Measurements from ENCODE around the gene SLC25A4.

Gene SLC25A4

DNA sequence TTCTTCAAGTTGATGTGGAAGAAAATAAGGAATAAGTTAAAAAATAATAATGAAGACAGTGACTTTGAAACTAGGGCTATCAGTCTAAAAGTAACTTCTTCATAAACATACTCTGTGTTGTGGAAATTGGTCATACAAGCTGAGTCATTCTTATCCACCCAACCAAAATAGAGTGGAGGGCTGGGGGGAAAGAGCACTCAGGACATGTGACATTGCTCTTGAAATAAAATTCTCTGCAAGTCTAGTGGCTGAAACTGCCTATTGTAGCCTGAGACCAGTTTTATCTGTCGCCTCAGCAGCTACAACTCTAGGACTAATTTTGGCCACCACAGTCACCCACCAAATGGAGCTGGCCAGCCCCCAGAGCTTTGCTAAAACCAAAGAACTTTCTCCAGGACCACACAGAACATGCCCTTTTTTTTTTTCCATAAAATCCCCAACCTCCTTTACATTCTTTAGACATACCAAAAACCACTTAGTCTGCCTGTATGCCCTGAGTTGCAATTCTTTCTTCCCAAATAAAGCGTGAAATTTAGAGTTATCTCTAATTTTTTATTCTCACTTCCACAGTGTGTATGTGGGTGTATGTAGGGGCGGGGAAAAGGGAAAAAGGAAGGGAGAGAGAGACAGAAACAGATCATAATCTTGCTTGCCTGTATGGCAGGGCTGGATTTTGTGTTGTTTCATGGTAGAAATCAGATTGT lies 23.0 kb upstream of the SLC25A4 start:
- DNase-seq (ENCODE audit: low read depth in 2 of 2) = no peak
- TF ChIP-seq CTCF (IDR thresholded peaks at IDR 0.05; ENCODE audit: low read depth, low read length) = no peak
- H3K4me3 ChIP-seq (replicated peaks in 1 of 2; ENCODE audit: low read depth in 2 of 2, low read length in 2 of 2) = no peak overlapping the region

DNA sequence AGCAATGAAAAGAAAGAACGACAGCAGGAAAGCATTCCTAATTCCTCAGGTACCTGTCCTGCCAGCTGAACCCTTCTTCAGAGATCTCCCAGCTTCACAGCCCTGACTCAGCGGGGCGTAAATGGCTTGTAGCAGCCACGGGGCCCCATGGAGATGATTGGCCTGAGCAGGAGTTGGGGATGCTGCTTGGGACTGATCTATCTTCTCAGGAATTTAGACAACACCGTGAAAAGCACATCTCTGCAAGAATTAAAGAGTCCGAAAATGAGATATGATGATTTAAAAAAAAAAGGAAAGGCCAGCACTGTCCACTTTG lies 22.5 kb upstream of the SLC25A4 start:
- DNase-seq (ENCODE audit: low read depth in 2 of 2) = no peak
- no peak for TF ChIP-seq CTCF (IDR thresholded peaks at IDR 0.05; ENCODE audit: low read depth, low read length)
- H3K4me3 ChIP-seq (replicated peaks in 1 of 2; ENCODE audit: low read depth in 2 of 2, low read length in 2 of 2) = no peak overlapping the region

DNA sequence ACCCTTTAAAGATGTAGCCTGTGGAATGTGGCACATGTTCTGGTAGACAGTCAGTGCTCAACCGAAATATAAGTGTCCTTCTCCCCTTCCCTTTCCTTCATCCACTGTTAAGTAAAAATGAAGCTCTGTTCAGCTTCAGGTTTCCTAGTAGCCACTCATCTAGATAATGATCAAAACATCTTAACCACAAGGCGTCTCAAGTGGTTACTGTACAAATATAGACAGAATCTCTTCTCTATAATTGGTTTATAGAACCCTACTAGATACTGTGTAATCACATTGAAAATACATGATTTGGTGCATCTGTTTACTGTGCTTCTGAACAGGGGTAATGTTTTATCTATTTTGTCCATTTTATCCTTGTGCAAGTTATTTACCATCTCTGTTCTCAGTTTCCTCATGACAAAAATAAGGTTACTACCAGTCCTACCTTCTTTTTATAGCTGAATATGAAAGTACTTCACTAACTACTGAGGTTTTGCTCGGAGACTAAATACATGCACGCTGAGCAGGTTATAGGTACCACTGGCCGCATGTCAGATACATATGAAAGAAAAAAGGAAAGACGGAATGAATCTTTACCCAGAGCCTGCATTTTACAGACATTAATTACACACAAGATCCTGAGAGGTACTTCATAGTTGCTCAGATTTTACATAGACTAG lies 20.3 kb upstream of the SLC25A4 start:
- no peak overlapping the region for H3K4me3 ChIP-seq (replicated peaks in 1 of 2; ENCODE audit: low read depth in 2 of 2, low read length in 2 of 2)
- TF ChIP-seq CTCF (IDR thresholded peaks at IDR 0.05; ENCODE audit: low read depth, low read length) = no peak
- no peak for DNase-seq (ENCODE audit: low read depth in 2 of 2)

GRCh38 chr4:185124006-185124405 lies 19.1 kb upstream of the SLC25A4 start:
- H3K4me3 ChIP-seq (replicated peaks in 1 of 2; ENCODE audit: low read depth in 2 of 2, low read length in 2 of 2) = no peak overlapping the region

DNA sequence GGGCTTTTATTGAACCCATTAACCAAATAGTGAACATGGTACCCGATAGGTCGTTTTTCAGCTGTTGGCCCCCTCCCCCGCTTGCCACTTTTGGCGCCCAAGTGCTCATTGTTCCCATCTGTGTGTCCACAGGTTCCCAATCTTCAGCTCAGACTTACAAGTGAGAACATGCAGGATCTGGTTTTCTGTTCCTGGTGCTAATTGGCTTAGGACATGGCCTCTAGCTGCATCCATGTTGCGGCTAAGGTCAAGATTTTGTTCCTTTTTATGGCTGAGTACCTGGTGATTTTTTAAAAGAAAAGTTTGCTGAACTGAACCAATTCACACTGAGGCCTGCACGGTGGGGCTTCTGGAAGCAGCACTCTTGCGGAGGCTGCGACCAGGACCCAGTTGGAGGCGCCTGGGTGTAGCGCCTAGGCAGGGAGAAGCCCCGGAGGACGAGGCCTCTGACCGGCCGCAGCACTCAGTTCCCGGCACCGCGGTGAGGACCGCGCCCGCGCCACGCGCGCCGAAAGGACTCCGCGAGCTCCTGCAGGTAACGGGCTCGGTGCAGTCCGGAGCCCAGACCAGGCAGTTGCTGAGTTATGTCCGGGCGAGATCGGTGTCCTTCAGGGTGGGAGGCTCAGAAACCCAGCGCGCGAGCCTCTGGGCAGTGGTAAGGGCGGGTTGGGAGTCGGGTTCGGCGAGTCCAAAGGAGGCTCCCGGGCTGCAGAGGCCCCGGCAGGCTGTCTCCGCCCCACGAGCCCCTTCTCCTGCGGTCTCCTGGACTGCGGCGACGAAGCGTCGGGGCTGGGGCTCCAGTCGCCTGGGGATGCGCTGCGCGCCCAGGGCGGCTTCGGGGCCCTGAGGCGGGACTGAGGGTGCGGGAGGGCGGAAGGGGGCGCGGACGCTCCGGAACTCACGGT lies 15.8 kb upstream of the SLC25A4 start:
- peak overlapping the region; percentile 54 to 55 for H3K4me3 ChIP-seq (replicated peaks in 1 of 2; ENCODE audit: low read depth in 2 of 2, low read length in 2 of 2)
- peak in 1 of 2 donors; percentile 23 for DNase-seq (ENCODE audit: low read depth in 2 of 2)
- TF ChIP-seq CTCF (IDR thresholded peaks at IDR 0.05; ENCODE audit: low read depth, low read length) = no peak

More at GRCh38 chr4:185124006-185124405, 19.1 kb upstream of the SLC25A4 start:
- no peak for DNase-seq (ENCODE audit: low read depth in 2 of 2)
- no peak for TF ChIP-seq CTCF (IDR thresholded peaks at IDR 0.05; ENCODE audit: low read depth, low read length)

- DNase-seq (ENCODE audit: low read depth in 2 of 2) = no peak
- peak overlapping the region; percentile 54 to 55 for H3K4me3 ChIP-seq (replicated peaks in 1 of 2; ENCODE audit: low read depth in 2 of 2, low read length in 2 of 2)
Measured at GRCh38 chr4:185128272-185129119, 14.6 kb upstream of the SLC25A4 start.

More at GRCh38 chr4:185128272-185129119, 14.6 kb upstream of the SLC25A4 start:
- TF ChIP-seq CTCF (IDR thresholded peaks at IDR 0.05; ENCODE audit: low read depth, low read length) = no peak

Measured in cardiac fibroblast (primary cell).